Activated CD8-positive, alpha-beta T cell treated with anti-CD3 and anti-CD28 coated beads for 36 hours (primary cell): ENCODE results near the gene LRRC59. TPM values are rescaled to one million over a fixed set of nuclear protein-coding genes. Genes with fewer than 3 reads are reported as not detected.

Source experiments
- ATAC-seq: fragments of 200-7000 bp; cut with Tn5 transposase; one replicate; pipeline ENCODE4 v1.10.0; 2021; ENCODE audit warnings: mild to moderate bottlenecking, moderate library complexity
- CTCF ChIA-PET: fragments of 350-600 bp; sonication (Branson Sonifier 250); formaldehyde crosslinking; loops from one replicate; lab custom pipeline; 2021; ENCODE audit warnings: antibody characterized with exemption; lab: Charles Lee
- POLR2A ChIA-PET: fragments of 350-600 bp; sonication (Branson Sonifier 250); formaldehyde crosslinking; loops from one replicate; lab custom pipeline; 2021; ENCODE audit warnings: antibody characterized with exemption; lab: Charles Lee
- DNase-seq: peaks from one replicate; pipeline ENCODE4 v3.0.0-alpha.2; 2020
- H3K27ac Mint-ChIP-seq: one replicate; pipeline ENCODE4 v1.8.0; 2021; ENCODE audit warnings: mild to moderate bottlenecking, mixed read lengths
- H3K27me3 Mint-ChIP-seq: one replicate; pipeline ENCODE4 v1.8.0; 2021; ENCODE audit warnings: mixed read lengths
- H3K36me3 Mint-ChIP-seq: one replicate; pipeline ENCODE4 v1.8.0; 2021; ENCODE audit warnings: low read depth, mixed read lengths
- H3K4me1 Mint-ChIP-seq: one replicate; pipeline ENCODE4 v1.8.0; 2021; ENCODE audit warnings: low read depth, mixed read lengths
- H3K4me3 Mint-ChIP-seq: one replicate; pipeline ENCODE4 v1.8.0; 2021; ENCODE audit warnings: mild to moderate bottlenecking, moderate library complexity, mixed read lengths
- H3K9me3 Mint-ChIP-seq: one replicate; pipeline ENCODE4 v1.8.0; 2021; ENCODE audit warnings: mixed read lengths
- intact Hi-C: fragments of 100-400 bp; cut with micrococcal nuclease; formaldehyde crosslinking; loops from one replicate; pipeline ENCODE4 v1.10.0; 2022
- total RNA-seq, 2 experiments: library from RNA; stranded (reverse); gene quantifications; one replicate each; pipeline ENCODE4 v1.2.3, GENCODE V29; 2021
- TF ChIP-seq, protein P1 (sequence below): fragments of 200-600 bp; IDR thresholded peaks from one replicate; pipeline ENCODE4 v1.8.0; 2022; ENCODE audit warnings: antibody characterized with exemption, mild to moderate bottlenecking

LRRC59 gene
- total RNA-seq, 2 experiments from 2014 or later, result 70.6 to 71.0 TPM

DNA sequence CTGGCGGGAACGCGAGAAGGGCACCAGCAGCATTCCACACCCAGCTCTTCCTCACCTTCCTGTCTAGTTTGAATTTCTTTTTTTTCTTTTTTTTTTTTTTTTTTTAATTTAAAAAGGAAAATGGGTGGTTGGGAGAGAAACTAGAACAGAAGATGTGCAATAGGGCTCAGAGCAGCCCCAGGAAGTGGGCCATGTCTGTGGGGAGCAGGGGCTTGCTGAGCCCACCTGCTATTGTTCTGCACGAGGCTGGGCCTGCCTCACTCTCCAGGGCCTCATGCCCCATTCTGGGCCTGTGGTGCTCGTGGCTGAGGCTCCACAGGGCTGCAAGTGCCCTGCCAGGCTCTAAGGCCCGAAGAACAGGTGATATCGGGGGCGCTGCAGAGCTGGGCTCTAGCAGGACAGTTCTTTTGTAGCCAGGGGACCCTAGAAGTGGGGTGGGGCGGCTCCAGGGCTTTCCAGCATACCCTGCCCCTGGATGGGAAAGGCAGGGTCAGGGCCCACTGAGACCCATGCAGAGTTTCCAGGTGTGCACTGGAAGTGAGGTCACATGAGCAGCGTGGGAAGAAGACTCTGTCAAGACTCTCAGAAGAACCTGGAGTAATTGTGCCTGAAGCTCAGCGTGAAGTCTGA is 36.7 kb downstream of the LRRC59 start:
- Mint-ChIP-seq H3K27ac (peak overlapping the region; percentile 77), H3K4me1 (peaks cover 16% of the 10 kb centered on the region), H3K4me3 (no peak overlapping the region), H3K36me3 (peaks cover 9% of the 10 kb centered on the region), H3K27me3 (no peaks in the 10 kb centered on the region), H3K9me3 (no peaks in the 10 kb centered on the region)
- TF ChIP-seq, protein P1, sequence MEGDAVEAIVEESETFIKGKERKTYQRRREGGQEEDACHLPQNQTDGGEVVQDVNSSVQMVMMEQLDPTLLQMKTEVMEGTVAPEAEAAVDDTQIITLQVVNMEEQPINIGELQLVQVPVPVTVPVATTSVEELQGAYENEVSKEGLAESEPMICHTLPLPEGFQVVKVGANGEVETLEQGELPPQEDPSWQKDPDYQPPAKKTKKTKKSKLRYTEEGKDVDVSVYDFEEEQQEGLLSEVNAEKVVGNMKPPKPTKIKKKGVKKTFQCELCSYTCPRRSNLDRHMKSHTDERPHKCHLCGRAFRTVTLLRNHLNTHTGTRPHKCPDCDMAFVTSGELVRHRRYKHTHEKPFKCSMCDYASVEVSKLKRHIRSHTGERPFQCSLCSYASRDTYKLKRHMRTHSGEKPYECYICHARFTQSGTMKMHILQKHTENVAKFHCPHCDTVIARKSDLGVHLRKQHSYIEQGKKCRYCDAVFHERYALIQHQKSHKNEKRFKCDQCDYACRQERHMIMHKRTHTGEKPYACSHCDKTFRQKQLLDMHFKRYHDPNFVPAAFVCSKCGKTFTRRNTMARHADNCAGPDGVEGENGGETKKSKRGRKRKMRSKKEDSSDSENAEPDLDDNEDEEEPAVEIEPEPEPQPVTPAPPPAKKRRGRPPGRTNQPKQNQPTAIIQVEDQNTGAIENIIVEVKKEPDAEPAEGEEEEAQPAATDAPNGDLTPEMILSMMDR, result no peak
- DNase-seq (no peak), ATAC-seq (peak; percentile 38)
- CTCF ChIA-PET, result interaction anchor here (0.8 to 6.6 kb wide), 11 partner anchors 9 to 161 kb away, joined by 3 to 74 read pairs (median 13); partner anchors contain the start of genes EME1, LRRC59, MRPL27 and RSAD1
- intact Hi-C loops, result no loop called here
- POLR2A ChIA-PET, result interaction anchor here (1.1 to 8.1 kb wide), 3 partner anchors 12 to 33 kb away, joined by 4 to 69 read pairs (median 50); partner anchors contain the start of genes EME1, MRPL27 and XYLT2

DNA sequence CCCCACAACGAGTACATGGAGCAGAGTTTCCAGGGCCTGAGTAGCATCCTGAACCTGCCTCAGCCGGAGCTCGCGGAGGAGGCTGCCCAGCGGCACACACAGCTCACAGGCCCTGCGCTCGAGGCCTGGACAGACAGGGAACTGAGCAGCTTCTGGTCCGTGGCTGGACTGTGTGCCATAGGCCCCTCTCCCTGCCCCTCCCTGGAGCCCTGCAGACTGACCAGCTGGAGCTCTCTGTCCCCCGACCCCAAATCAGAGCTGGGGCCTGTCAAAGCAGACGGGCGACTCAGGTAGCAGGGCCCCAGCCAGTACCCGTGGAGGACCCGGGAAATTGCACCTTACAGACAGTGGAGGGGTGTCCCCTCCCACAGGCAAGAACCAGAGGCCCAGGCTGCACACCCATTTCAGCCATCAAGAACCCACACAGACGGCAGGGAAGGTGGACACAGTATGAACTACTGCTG is 37.3 kb downstream of the LRRC59 start:
- TF ChIP-seq, protein P1, result no peak
- H3K27ac Mint-ChIP-seq, result peak overlapping the region; percentile 75
- peaks cover 16% of the 10 kb centered on the region for H3K4me1 Mint-ChIP-seq
- no peak overlapping the region for H3K4me3 Mint-ChIP-seq
- ChIA-PET POLR2A (interaction anchor here (1.9 to 8.1 kb wide), 2 partner anchors 12 to 13 kb away, joined by 7 to 69 read pairs; partner anchors contain the start of genes EME1, MRPL27 and XYLT2), CTCF (interaction anchor here (0.9 to 6.6 kb wide), 3 partner anchors 9 to 38 kb away, joined by 3 to 74 read pairs (median 69); partner anchors contain the start of genes LRRC59 and XYLT2)
- DNase-seq, result no peak
- ATAC-seq, result no peak
- H3K36me3 Mint-ChIP-seq, result peaks cover 13% of the 10 kb centered on the region
- H3K27me3 Mint-ChIP-seq, result no peaks in the 10 kb centered on the region
- no peaks in the 10 kb centered on the region for H3K9me3 Mint-ChIP-seq
- intact Hi-C loops, result no loop called here

DNA sequence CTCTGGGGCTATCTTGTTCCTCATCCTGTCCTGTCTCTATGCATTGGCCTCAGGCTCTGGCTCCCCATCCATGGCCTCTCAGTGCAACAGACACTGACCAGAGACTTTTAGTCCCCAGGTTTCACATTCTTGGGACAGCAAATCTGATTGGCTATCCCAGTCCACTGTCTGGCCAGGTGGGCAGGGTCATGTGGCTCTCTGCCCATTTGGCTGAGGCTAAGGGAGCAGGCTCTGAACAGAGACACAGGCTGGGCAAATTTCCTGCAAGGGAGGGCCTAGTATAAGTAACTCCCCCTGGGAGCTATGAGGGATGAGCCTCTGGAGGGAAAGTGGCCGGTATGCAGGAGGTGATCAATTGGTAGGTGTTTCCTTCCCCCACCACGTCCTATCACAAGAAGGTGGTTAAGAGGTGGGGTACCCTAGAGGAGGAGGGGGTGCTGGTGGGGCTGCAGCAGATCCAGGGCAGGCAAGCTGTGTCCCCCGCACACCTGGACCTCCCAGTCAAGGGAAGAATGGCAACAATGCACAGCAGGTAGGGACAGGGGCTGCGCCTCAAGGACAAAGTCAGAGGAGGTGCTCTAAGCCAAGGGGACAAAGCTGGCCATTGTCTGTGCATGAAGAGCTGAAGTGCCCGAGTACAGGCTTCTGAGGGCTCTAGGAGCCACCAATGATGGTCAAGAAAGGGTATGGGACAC is 38.2 kb downstream of the LRRC59 start:
- peaks cover 16% of the 10 kb centered on the region for H3K36me3 Mint-ChIP-seq
- peaks cover 16% of the 10 kb centered on the region for H3K4me1 Mint-ChIP-seq
- TF ChIP-seq, protein P1, result no peak
- ChIA-PET POLR2A (interaction anchor here (1.0 to 8.1 kb wide), 5 partner anchors 9 to 38 kb away, joined by 3 to 69 read pairs (median 6); partner anchors contain the start of genes EME1, LRRC59, MRPL27 and XYLT2), CTCF (interaction anchor here (0.7 to 6.6 kb wide), 3 partner anchors 12 to 120 kb away, joined by 4 to 74 read pairs (median 69); partner anchors contain the start of genes LRRC59 and XYLT2)
- H3K27ac Mint-ChIP-seq, result peak overlapping the region; percentile 75
- no peak for ATAC-seq
- no peaks in the 10 kb centered on the region for H3K27me3 Mint-ChIP-seq
- intact Hi-C loops, result no loop called here
- no peaks in the 10 kb centered on the region for H3K9me3 Mint-ChIP-seq
- no peak for DNase-seq
- H3K4me3 Mint-ChIP-seq, result no peak overlapping the region

DNA sequence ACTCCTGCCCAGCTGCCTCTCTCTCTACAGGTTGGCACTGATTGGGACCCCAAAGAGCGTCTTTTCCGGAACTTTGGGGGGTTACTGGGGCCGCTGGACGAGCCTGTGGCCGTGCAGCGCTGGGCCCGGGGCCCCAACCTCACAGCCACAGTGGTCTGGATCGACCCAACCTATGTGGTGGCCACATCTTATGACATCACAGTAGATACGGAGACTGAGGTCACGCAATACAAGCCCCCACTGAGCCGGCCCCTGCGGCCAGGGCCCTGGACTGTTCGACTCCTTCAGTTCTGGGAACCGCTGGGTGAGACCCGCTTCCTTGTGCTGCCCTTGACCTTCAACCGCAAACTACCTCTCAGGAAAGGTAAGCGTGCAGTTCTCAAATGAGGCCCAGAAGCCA is 39.1 kb downstream of the LRRC59 start:
- DNase-seq (no peak), ATAC-seq (no peak)
- H3K27ac Mint-ChIP-seq, result no peak overlapping the region
- peaks cover 19% of the 10 kb centered on the region for H3K36me3 Mint-ChIP-seq
- H3K9me3 Mint-ChIP-seq, result no peaks in the 10 kb centered on the region
- H3K4me1 Mint-ChIP-seq, result peaks cover 16% of the 10 kb centered on the region
- intact Hi-C loops, result no loop called here
- H3K27me3 Mint-ChIP-seq, result no peaks in the 10 kb centered on the region
- ChIA-PET POLR2A (interaction anchor here (1.0 to 8.1 kb wide), 5 partner anchors 10 to 39 kb away, joined by 3 to 69 read pairs (median 6); partner anchors contain the start of genes EME1, LRRC59, MRPL27 and XYLT2), CTCF (interaction anchor here (5.6 to 6.6 kb wide), 2 partner anchors 11 to 40 kb away, joined by 69 to 74 read pairs; partner anchors contain the start of genes LRRC59 and XYLT2)
- H3K4me3 Mint-ChIP-seq, result no peak overlapping the region
- TF ChIP-seq, protein P1, result no peak
